SU-DHL-6 (cell line): ENCODE measurements around the gene HGS.

Source experiments
- H2AFZ ChIP-seq: fragments of 200-600 bp; sonication (generic); 2 replicates; pipeline ENCODE4 v1.6.1; 2014; ENCODE audit warnings: low read depth, mild to moderate bottlenecking, moderate library complexity, mixed read lengths, antibody characterized with exemption, low read length; ENCODE audit not compliant: severe bottlenecking
- H3F3A ChIP-seq: fragments of 200-600 bp; shearing (Covaris generic); 2 replicates; pipeline ENCODE4 v1.6.0; 2016; ENCODE audit warnings: antibody characterized with exemption, mild to moderate bottlenecking; ENCODE audit not compliant: insufficient read depth
- H3K27ac ChIP-seq: fragments of 200-600 bp; sonication (generic); 2 replicates; pipeline ENCODE4 v1.5.1; 2016; ENCODE audit warnings: low read depth, mild to moderate bottlenecking, low read length, moderate library complexity, mixed read lengths
- H3K27me3 ChIP-seq: fragments of 200-600 bp; sonication (generic), shearing (Covaris generic); 2 replicates; pipeline ENCODE4 v1.6.0; 2014; ENCODE audit warnings: mild to moderate bottlenecking, low read length
- H3K36me3 ChIP-seq: fragments of 200-600 bp; sonication (generic); 2 replicates; pipeline ENCODE4 v1.6.1; 2014; ENCODE audit warnings: mild to moderate bottlenecking, low read length, mixed read lengths
- H3K4me2 ChIP-seq: fragments of 300-600, 200-600 bp; shearing (Covaris generic), sonication (generic); 2 replicates; pipeline ENCODE4 v1.6.0; 2014; ENCODE audit warnings: low read length, low read depth, mild to moderate bottlenecking; ENCODE audit not compliant: poor library complexity, severe bottlenecking
- H3K4me3 ChIP-seq: fragments of 200-600 bp; sonication (generic); 2 replicates; pipeline ENCODE4 v1.5.1; 2014; ENCODE audit warnings: antibody characterized with exemption, low read length, mild to moderate bottlenecking, mixed read lengths; ENCODE audit not compliant: insufficient read depth, poor library complexity, severe bottlenecking
- H3K79me2 ChIP-seq: fragments of 200-600 bp; sonication (generic); 2 replicates; pipeline ENCODE4 v1.6.1; 2014; ENCODE audit warnings: mild to moderate bottlenecking, low read length, moderate library complexity; ENCODE audit not compliant: insufficient read depth
- H3K9ac ChIP-seq: fragments of 200-600 bp; sonication (generic); 2 replicates; pipeline ENCODE4 v1.7.0; 2014; ENCODE audit warnings: mild to moderate bottlenecking, low read length
- H3K9me2 ChIP-seq: fragments of 200-600 bp; sonication (generic); replicated peaks from 2 replicates; pipeline ENCODE4 v1.6.1; 2014; ENCODE audit warnings: low read length; ENCODE audit not compliant: insufficient read depth
- H3K9me3 ChIP-seq: fragments of 200-600 bp; sonication (generic); 2 replicates; pipeline ENCODE4 v1.6.1; 2014; ENCODE audit warnings: low read length, mixed read lengths; ENCODE audit not compliant: insufficient read depth
- H4K20me1 ChIP-seq: fragments of 200-600 bp; sonication (generic); 2 replicates; pipeline ENCODE4 v1.6.1; 2014; ENCODE audit warnings: low read depth, mild to moderate bottlenecking, antibody characterized with exemption, low read length, moderate library complexity, mixed read lengths
- CTCF ChIP-seq: fragments of 200-600 bp; sonication (generic); IDR thresholded peaks from one replicate; pipeline ENCODE4 v1.5.1; 2017; ENCODE audit warnings: antibody characterized with exemption, mild to moderate bottlenecking, low read length, moderate library complexity; ENCODE audit not compliant: insufficient read depth, poor library complexity, severe bottlenecking
- EZH2phosphoT487 ChIP-seq: fragments of 200-600 bp; sonication (generic), shearing (Covaris generic); conservative IDR thresholded peaks from 2 replicates; pipeline ENCODE4 v1.6.1; 2018; ENCODE audit warnings: mild to moderate bottlenecking, antibody characterized with exemption, low read length, moderate library complexity, mixed read lengths

Gene HGS

GRCh38 chr17:81694810-81695209 lies 11.0 kb downstream of the HGS start:
- Histone ChIP-seq H4K20me1 (no peaks in the 10 kb centered on the region), H2AFZ (no peak overlapping the region), H3K9me2 (no peaks in the 10 kb centered on the region), H3K27me3 (no peaks in the 10 kb centered on the region), H3K36me3 (peaks cover 2% of the 10 kb centered on the region; the same call in 1 of the 2 replicates), H3K4me2 (no peak overlapping the region), H3F3A (0 out of 2 replicates have a peak, but pooled peaks cover 12% of the 10 kb centered on the region), H3K4me3 (no peak overlapping the region), H3K9me3 (no peaks in the 10 kb centered on the region), H3K79me2 (0 out of 2 replicates have a peak, but pooled peaks cover 4% of the 10 kb centered on the region), H3K27ac (no peak overlapping the region), H3K9ac (no peak overlapping the region)
- TF ChIP-seq CTCF (no peak), EZH2phosphoT487 (no peak)

GRCh38 chr17:81695211-81695610 lies 11.4 kb downstream of the HGS start:
- no peaks in the 10 kb centered on the region for H4K20me1 ChIP-seq
- H3K36me3 ChIP-seq, result peaks cover 2% of the 10 kb centered on the region; the same call in 1 of the 2 replicates

GRCh38 chr17:81695801-81696200 lies 12.0 kb downstream of the HGS start:
- TF ChIP-seq CTCF (no peak), EZH2phosphoT487 (no peak)
- Histone ChIP-seq H3K4me2 (no peak overlapping the region), H3K36me3 (peaks cover 2% of the 10 kb centered on the region; the same call in 1 of the 2 replicates), H2AFZ (no peak overlapping the region), H3K4me3 (no peak overlapping the region), H3K9ac (no peak overlapping the region), H4K20me1 (no peaks in the 10 kb centered on the region), H3K27me3 (no peaks in the 10 kb centered on the region), H3F3A (0 out of 2 replicates have a peak, but pooled peaks cover 12% of the 10 kb centered on the region), H3K9me2 (no peaks in the 10 kb centered on the region), H3K79me2 (peaks cover 11% of the 10 kb centered on the region), H3K27ac (no peak overlapping the region), H3K9me3 (no peaks in the 10 kb centered on the region)

More at GRCh38 chr17:81695211-81695610, 11.4 kb downstream of the HGS start:
- no peak overlapping the region for H3K9ac ChIP-seq
- no peaks in the 10 kb centered on the region for H3K9me2 ChIP-seq
- H3K27ac ChIP-seq, result no peak overlapping the region
- H3K4me2 ChIP-seq, result no peak overlapping the region
- no peak overlapping the region for H3K4me3 ChIP-seq
- H3F3A ChIP-seq, result 0 out of 2 replicates have a peak, but pooled peaks cover 12% of the 10 kb centered on the region
- no peak overlapping the region for H2AFZ ChIP-seq
- H3K9me3 ChIP-seq, result no peaks in the 10 kb centered on the region
- 0 out of 2 replicates have a peak, but pooled peaks cover 5% of the 10 kb centered on the region for H3K79me2 ChIP-seq
- TF ChIP-seq EZH2phosphoT487 (no peak), CTCF (no peak)
- H3K27me3 ChIP-seq, result no peaks in the 10 kb centered on the region
